ENCODE measurements around the gene TRPM7.
A peak's percentile ranks its signal among the peaks of the same experiment; 100 is the strongest.
"Not testable (repeated sequence)": the region's sequence is repeated elsewhere in the genome, so short reads cannot be mapped to it uniquely, and the experiment has no call there.

TRPM7 gene

GRCh38 chr15:50686469-50687301 lies at the start of gene TRPM7:
Gene TRPM7 (minus strand): TSS chr15:50686797. CDS start chr15:50686533, 264 bp downstream.
- DNase-seq: peak; percentile 65

GRCh38 chr15:50735156-50735555 lies 48.6 kb upstream of the TRPM7 start:
- DNase-seq: no peak

- DNase-seq: no peak
Measured at GRCh38 chr15:50726315-50726714, 39.7 kb upstream of the TRPM7 start.

- no peak for DNase-seq
Measured at GRCh38 chr15:50718700-50719125, 32.1 kb upstream of the TRPM7 start.

- DNase-seq: no peak
Measured at GRCh38 chr15:50712018-50712417, 25.4 kb upstream of the TRPM7 start.

- DNase-seq: no peak
Measured at GRCh38 chr15:50710585-50710984, 24.0 kb upstream of the TRPM7 start.

GRCh38 chr15:50707878-50708427 lies 21.4 kb upstream of the TRPM7 start:
- DNase-seq: no peak

GRCh38 chr15:50702762-50703334 lies 16.3 kb upstream of the TRPM7 start:
- no peak for DNase-seq

- DNase-seq: no peak
Measured at GRCh38 chr15:50698101-50698500, 11.5 kb upstream of the TRPM7 start.

- no peak for DNase-seq
Measured at GRCh38 chr15:50697109-50697797, 10.7 kb upstream of the TRPM7 start.

- not testable (repeated sequence) for DNase-seq
Measured at GRCh38 chr15:50694634-50695165, 8.1 kb upstream of the TRPM7 start.

- no peak for DNase-seq
Measured at GRCh38 chr15:50687302-50687902, 805 bp upstream of the TRPM7 start.

GRCh38 chr15:50685976-50686468 lies 575 bp downstream of the TRPM7 start:
- DNase-seq: no peak

- no peak for DNase-seq
Measured at GRCh38 chr15:50685191-50685975, 1.2 kb downstream of the TRPM7 start.

GRCh38 chr15:50681467-50681866 lies 5.1 kb downstream of the TRPM7 start:
- DNase-seq: no peak

- DNase-seq: no peak
Measured at GRCh38 chr15:50676799-50677483, 9.7 kb downstream of the TRPM7 start.

GRCh38 chr15:50675535-50676144 lies 11.0 kb downstream of the TRPM7 start:
- no peak for DNase-seq

GRCh38 chr15:50670115-50670514 lies 16.5 kb downstream of the TRPM7 start:
- no peak for DNase-seq

- no peak for DNase-seq
Measured at GRCh38 chr15:50669611-50670010, 17.0 kb downstream of the TRPM7 start.

GRCh38 chr15:50665938-50666337 lies 20.7 kb downstream of the TRPM7 start:
- DNase-seq: no peak

GRCh38 chr15:50655555-50655954 lies 31.0 kb downstream of the TRPM7 start:
- no peak for DNase-seq
